Stimulated activated CD8-positive, alpha-beta memory T cell treated with anti-CD3 and anti-CD28 coated beads, Interleukin-4, amount 100 ng/mL, for 4 hours (primary cell): ENCODE data around the gene MBNL2.

ENCODE experiments used
- DNase-seq, 2 donors: peaks; one replicate each; pipeline ENCODE4 v3.0.0-alpha.2; 2020; ENCODE audit warnings: low read depth in 2 of 2, low spot score in 1 of 2

The MBNL2 gene

DNA sequence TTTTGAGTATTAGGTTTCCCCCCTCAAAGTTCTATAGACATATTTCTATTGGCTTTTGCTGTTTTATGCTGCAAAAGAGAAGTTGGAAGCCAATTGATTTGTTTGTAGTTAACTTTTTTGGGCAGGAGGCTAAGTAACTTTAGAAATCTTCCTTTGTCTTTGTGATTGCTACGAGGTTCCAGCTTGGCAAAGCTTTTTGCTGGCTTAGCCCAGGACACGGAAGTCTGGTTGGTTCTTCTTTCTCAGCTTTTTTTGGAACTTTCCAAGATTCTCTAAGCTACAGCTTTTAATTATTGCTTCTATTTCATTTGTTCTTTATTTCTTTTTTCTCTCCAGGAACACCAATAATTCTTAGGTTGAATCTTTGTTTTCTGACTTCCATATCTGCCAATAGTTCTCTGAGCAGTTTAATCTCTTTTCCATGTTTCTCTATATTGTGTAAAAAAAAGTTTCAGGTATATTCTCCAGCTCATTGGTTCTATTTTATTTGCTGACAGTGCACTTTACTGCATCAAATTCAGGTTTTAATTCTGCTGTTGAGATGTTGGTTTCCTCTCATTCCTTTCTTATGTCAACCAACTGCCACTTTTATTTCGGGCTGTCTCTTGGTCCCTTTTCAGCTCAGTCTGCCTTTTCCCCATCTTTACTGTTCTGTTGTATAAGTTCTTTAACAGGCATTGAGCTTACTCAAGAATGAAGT is 27.8 kb downstream of the MBNL2 start:
- no peak for DNase-seq

DNA sequence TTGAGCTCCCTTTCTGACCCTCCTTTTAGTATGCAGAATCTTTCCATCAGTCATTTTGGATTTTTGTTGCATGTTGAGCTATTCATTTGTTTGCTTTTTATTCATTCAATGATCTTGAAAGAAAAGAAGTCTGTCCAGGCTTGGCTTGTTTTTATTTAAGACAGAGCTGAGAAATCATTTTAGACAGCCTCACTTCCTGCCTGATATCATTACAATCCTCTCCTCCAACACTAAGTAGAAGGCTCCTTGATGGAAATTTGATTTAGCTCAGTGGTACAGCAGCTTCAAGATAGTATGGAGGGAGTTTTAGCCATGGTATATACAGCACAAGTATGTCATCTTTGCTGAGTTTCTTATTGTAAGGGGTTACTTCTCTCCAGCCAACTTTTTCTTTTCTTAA is 28.4 kb downstream of the MBNL2 start:
- DNase-seq: no peak

DNA sequence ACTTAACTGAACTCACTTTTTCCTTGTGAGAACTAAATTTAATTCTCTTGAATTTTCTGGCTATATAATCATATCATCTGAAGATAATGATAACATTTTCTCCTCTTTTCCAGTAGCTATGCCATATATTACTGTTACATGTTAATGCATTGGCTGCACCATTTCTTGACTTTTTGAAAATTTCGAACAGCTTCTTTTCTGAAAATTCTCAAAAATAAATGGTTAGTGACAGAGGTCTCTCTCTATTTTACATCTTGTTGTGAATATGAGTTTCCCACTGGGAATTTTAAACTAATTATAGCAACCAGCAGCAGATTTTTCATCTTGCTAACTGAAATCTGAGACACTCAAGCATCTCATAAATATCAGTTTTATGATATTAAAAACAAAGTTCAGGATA is 30.6 kb downstream of the MBNL2 start:
- no peak for DNase-seq

DNA sequence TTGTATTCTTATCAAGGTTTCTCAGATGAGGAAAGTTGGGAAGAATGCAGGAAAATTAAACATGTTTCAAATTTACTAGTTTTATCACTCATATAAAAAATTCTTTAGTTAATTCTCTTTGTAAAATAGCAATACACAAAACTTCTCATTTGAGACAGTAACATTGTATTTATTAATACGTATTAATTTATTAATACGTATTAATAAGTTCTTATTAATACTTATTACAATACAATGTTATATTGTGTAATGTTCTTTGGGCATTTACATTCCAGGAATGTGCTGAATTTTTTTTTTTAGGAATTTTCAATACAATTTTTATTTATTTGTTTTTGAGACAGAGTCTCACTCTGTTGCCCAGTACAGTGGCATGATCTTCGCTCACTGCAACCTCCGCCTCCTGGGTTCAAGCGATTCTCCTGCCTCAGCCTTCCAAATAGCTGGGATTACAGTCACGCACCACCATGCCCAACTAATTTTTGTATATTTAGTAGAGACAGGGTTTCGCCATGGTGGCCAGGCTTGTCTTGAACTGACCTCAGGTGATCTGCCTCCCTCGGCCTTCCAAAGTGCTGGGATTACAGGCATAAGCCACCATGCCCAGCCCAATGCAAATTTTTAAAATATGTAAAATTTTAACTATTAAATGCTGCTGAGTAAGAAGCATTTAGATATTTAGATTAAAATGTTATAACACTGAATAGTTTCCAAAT is 31.6 kb downstream of the MBNL2 start:
- DNase-seq: no peak

DNA sequence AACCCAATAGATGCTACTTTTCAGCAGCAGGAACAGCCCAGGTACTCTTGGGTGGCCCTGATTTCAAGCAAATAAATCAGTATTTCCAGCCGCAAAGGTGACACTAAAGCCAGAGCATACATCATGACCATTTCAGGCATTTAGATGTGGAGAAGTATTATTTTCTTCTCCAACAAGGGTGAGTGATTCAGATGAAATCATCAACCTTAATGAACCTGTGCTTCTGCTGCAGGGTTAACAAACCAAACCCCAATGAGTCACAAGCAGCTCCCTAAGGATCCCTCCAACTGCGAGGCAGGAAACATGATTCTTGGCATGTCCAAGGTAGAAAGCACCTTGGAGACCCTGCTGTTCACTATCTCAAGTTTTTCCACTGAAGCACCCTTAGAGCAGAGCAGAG is 32.7 kb downstream of the MBNL2 start:
- DNase-seq: no peak

DNA sequence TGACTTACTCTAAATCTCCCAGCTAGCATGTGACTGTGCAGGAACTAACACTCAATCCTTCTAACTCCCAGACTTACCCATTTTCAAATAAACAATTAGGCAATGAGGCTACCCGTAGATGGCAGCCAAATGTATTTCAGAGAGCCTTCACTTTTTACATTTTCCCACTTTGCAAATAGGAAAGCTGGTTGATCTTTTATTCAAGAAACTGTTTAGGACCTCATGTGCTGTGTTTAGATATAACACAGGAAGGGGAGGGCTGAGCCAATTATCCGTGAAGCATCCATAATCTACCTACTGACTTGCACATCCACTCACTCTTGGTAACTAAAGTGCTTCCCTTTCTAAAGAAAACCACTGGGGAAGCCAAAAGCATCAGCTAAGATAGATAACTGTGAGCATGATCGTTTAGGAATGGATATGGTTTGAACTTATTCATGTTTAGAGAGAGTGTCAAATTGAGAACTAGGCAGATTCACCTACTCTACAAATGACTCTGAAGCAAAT is 33.4 kb downstream of the MBNL2 start:
- no peak for DNase-seq

DNA sequence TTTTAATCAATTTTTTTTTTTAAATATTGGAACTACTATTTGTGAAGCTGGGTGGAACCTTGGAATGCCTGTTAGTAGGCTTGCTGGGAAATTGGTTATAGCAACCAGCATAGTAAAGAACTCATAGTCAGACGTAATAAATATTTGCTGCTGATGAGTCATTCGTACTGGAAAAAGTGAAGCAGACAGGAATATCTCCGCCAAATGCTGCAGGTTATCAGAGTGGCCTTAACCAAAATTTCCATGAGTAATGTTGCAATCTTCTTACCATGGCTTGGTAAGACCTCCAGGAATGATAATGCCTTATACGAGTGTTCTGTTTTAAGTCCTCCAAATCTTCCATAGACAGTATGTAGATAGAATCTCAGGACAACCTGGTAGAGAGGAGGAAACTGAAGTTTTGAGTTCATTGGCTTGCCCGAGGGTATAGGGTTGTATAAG is 34.2 kb downstream of the MBNL2 start:
- DNase-seq: no peak

DNA sequence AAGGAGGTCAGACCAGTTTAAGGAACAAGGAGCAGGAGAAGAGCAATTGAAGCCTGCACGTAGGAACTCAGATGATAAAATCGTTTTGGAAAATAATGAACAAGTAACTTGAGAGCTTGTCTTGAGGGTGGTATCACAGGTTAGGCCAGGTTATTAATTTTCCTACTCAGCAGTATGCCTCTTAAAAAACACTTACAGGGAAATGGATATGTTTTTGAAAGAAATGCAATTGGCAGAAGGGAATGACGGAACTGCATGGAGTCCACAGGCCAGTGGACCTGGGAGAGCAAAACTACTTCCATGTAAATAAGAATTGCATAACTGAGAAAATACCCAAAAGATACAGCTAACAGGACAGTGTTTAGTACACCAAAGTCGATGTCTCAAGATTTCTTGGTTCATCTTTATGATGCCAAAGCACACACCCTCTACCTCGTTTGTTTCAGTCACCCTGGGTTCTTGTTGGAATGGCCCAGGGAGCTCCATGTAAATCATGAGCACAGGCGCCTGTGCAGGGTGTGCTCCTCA is 35.2 kb downstream of the MBNL2 start:
- DNase-seq: no peak

DNA sequence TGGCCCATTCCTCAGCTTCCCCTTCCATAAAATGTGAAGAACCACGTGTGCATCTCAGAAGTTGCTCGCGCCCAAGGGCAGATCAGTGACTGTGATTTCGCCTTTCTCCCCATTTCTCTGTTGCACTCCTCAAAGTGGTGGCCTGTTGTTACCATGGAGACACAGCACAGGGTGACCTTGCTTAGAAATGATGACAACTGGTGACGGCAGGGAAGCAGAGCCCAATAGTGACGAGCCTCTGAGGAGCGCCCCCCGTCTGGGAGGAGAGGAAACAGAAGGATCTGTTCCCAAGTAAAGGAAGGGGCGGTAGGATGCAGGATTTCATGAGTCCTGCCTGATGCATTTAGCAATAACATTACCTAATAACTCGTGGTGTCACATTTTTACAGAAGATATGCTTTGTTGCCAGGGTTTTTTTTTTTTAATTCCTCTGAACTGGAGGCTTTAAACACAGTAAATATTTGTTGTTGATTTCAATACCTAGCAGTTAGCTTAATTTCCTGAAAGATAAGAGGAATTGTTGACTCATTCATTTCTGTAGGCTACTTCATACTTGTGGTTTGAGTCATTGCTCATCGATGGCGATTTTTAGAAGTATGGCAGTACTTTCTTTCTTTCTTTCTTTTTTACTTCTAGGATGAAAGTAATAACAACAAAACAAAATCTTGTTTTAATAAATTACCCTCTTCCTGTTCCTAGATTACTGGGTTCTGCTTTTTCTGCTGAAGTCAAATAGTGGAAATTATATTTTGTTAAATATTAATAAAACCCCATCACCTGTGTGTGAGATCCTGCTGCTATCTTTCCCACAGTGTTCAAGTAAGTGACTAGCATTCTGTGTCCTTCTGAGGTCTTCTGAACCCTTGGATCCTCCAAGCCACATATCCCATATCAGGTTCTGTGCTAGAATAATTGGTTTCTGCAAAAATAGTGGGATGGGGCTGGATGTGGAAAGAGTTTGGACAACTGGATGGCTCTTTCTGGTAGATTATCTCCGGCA is 36.0 kb downstream of the MBNL2 start:
- DNase-seq: no peak

DNA sequence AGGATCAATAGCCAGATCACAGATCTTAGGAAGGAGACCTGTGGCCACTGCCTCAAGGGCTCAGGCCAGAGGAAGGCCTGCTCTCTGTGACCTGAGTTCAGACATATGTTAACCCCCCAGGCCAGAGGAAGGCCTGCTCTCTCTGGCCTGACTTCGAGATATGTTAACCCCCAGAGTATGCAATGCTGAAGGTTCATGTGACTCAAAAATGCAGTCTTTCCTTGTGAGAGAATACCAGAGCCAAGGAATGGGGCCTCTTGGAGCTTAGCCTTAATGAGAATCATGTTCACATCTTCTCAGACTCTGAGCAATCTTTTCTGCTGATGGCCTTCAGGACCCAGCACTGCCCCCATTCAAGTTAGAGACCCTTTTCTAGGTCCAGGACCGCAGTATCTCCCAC is 36.7 kb downstream of the MBNL2 start:
- no peak for DNase-seq

DNA sequence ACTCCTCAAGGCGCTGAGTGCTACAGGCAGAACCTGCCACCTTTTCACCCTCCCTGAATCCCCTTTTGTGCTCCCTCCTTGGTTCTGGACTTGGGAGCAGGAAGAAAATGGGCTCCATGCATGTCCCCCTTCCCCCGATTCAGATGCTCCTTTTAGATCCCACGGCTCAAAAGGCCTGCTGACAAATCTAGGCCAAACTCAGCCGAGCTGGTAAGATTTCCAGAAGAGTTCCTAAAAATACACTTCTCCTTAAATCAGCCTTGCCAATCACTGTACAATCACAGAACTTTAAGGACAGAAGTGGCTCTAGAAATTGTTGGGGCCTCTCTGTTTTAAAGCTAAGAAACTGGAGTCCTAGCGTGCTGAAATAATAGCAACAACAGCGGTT is 37.3 kb downstream of the MBNL2 start:
- DNase-seq: no peak

DNA sequence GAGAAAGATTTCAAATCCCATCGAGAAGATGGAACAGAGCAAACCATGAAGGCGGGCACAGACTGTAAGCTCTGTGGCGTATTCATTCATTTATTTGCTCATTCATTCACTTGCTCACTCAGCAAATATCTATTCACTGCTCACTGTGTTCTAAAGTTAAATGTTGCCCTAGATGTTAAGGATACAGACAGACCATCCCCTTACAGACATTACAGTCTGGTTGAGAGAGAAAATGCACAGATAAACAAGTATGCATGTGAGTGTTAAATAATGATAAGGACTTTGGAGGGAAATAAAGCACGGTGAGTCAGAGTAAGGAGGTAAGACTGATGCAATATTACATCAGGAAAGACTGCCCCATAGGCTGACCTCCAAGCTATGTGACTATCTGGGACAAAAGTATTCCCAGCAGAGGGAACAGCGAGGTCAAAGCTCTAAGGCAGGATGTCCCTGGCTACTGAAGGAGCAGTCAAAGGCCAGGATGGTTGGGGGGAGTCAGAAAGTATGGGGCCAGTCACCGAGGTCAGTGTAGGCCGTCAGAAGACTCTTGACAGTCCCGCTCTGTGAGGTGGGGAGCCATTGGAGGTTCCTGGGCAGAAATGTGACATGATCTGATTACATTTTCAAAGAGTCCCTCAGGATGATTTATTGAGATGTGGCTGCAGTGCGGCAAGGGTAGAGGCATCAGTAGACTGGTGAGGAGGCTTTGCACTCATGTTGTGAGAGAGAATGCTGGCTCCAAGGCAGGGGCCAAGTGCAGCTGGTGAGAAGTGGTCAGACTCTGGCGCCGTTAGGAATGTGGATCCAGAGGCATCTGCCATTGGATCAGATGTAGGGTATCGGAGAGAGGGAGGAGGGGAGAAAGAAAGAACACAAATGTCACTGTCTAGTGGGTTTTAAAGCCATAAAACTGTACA is 37.9 kb downstream of the MBNL2 start:
- DNase-seq: no peak

DNA sequence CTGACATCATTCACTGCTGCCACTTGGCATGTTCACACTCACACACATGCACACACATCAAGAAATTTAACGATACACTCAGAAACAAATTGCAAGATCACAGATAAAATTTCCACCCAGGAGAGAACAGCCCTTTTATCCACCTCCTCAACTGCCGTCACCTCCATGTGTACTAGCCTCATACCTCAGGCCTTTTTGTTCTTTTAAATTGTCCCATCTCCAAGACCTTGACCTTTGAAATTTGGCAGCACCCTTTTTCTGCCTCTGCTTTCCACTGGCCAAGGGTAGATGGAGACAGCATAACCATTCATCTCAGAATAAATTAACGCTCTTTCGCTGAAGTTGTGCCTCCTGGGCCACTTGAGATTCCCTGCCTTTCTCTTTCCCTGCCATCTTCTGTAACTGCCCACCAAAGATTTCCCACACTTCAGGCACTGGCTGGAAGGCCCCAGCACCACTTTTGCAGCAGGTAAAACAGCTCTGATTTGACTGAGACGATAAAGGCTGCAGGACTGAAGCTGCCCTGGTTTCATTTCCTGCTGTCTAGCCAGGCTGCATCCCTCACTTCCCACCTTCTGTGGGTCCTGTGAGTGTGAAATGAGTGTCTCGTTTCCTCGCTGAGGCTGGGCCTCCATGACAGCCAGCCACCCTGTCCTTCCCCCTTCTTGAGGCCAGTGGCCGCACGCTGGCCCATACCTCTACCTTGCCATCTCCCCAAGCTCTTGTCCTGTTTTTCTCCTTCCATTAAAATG is 39.3 kb downstream of the MBNL2 start:
- no peak for DNase-seq

DNA sequence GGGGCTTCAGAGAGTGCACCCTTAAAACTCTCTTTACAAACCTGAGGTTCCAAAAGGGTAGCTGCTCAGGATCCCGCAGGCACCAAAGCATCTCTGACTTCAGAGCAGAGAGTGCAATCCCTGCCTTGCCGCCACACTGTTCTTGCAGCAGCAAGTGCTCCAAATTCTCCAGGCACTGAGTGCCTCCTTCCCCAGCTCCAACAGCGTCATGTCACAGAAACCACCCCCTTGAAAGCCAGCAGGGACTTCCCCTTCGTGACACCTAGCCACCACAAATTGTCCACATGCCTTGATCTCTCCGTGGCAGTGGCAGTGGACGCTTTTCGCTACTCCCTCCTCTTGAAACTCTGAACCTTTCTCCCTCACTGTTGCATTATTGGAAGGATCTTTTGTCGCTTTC is 39.9 kb downstream of the MBNL2 start:
- no peak for DNase-seq

DNA sequence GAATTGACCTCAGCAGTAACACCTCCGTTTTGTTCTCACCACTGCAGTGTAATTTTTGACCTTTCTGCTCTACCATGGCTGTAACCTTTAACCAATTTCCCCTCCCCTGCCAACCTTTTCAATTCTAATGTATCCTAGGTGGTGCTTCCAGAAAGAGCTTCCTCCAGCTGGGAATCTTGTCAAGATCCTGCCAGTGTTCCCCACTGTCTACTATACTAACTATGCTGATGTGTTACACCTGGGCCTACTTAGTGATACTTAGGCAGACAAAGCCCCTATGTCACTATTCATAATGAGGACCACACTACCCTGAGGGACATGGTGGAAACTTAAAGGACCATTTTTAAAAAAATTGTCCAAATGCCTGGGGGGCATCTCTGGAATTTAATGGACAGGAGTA is 41.0 kb downstream of the MBNL2 start:
- no peak for DNase-seq

DNA sequence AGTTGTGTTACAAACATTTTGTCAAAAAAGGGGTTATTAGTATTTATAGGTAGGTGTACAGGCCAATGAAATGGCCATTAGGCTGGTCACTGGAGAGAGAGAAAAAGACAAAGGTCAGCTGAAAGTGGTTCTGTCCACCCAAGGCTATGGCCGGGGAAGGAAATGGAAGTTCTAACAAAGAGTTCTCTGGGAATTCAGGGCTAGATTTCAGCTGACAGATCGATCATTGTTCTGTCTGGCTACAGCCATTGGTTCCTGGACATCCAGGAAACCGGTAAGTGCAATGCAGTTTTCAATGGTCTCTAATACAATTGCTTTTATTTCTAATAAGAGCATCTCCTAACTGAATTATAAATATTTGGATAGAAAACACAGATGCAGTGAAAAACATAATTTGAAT is 42.5 kb downstream of the MBNL2 start:
- DNase-seq: no peak

DNA sequence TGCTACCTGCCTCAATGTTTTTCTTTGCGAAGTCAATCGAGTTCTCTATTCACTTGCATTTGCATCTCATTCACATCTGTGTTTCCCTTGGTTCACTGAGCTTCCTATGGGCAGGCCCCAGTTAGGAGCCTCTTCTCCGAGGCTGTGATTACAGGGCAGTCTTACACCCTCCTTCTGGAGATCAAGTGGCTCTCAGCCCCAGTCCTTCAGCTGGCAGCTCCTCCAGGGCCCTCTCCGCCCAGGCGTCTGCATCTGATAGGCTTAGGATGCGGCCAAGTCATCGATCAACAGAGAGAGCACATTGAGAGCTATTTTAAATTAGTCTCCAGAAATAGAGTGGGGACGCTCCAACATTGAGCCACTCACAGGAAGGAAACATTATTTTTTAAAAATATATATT is 44.2 kb downstream of the MBNL2 start:
- no peak for DNase-seq

DNA sequence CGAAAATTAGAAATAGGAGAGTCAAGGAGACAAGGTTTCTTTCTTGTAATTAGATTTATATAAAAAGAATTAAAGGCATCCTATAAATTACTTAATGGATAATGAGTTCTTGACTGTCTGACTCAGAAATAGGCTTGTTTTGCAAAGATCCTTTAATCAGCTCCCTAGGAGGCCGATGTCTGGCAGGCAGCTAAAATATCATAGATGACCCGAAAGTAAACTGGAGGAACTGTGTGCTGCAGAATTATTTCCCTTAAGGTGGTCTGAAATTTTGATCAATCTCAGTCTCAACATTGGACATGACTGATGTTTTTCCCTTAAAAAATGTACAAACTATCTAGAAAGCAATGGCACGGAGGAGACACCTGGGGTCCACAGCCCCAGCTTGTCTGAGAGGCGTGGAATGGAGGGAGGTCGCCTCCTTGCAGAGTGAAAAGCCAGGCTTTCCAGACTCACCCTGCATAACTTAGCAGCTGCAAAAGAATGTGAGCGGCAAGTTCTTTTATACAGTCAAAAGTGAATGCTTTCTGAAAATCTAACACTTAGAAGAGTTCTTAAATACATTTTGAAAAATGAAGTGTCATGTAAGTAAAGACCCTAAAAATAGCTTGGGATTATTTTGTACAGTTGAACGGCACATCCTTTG is 44.8 kb downstream of the MBNL2 start:
- no peak for DNase-seq

DNA sequence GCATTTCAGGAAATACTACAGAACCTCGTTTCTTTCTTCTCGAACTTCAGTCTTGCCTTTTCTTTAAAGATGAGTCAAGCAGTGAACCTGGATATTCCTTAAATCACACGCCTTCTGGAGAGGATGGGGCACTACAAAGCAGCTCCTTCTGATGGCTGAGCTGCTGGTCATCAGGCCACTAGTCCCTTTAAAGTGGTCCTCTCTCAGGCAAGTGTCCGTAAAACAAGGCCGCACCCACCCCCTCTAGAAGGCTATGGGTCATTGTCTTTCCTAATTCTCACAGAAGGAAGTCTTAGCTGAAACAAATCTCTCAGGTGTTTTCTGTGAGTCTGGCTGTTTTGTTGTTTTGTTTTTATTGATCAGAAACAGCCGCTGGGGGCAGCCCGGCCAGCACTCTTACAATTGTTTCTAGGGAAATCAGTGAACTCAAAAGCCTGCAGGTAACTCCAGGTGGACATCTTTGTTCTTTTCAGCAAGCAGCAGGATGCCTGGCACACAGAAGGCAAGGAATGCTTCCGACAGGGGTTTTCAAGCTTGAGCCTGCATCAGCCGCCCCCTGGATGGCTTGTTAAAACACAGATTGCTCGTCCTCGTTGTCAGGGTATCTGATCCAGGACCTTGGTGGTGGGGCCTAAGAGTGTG is 45.4 kb downstream of the MBNL2 start:
- DNase-seq: no peak
